GM18858 (cell line): ENCODE data around the gene ESM1.

ENCODE experiments used
- ATAC-seq: cut with Tn5 transposase; IDR thresholded peaks from one replicate; pipeline ENCODE4 v1.9.1; 2021; ENCODE audit not compliant: unreplicated experiment

The ESM1 gene

DNA sequence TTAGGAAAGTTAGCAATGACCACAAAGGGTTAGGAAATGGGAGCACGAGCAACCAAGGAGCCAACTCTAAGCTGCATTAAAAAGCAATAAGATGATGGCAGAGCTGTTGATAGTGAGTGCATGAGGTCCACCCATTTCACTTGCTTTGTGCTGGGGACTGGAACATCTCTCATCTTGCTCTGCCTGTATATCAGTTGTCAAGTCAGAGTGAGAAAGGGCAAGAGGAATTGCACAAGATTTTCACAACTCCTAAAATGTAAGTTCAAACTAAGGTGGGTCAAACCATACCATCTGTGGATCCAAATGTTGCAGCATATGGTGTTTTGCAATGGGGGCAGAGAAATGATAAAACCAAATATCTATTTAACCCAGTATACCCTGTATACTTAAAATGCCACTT lies 2.8 kb upstream of the ESM1 start:
- no peak for ATAC-seq

DNA sequence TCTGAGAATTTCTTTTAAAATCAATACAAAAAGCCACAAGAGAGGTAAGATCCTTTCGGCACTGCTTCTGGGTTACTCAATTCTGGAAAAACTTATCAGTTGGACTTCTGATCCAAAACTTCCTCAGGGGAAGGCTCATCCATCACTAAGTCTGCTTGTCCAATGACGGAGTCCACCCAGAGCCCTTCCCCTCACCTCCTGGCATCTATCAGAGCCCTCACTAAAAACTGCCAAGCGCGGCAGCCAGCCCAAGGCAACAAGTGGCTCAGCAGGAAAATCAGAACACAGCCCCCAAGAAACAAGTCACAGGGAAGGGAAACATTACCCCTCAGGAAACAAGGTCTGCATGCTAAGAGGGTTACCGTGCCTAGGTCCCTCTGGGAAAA lies 869 bp upstream of the ESM1 start:
- ATAC-seq, result no peak

DNA sequence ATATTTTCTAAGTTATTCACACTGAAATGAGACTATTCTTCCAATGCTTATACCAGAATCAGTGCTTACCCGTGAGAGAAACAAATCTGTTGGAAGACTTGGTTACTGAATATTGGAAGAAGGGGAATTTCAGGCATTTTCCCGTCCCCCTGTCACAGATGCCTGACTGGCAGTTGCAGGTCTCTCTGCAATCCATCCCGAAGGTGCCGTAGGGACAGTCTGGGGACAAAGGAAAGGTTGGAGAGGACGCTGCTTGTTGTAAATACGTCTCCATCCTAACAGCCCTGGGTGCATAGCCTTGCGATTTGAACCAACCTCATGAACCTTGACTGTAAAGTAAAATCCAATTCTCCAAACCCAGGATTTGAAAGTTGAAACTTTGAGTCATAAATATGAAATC lies 3.5 kb downstream of the ESM1 start:
- ATAC-seq, result no peak

DNA sequence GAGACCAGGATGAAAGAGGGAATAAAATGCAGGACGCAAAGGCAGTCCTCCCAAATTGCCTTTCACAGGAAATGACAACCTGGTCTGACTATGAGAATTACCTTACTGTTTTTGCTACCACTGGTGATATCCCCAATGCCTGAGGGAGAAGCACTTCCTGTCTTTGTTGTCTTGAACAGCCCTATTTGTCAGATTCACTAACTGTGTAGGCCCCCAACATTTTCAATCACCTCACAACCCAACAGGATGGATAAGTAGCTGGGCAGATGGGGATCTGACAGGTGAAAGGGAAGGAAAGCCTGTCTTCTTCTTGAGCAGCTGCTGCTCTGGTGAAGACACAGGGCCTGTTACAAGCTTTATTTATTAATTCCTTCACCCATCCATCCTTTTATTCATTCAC lies 9.7 kb downstream of the ESM1 start:
- ATAC-seq, result no peak

DNA sequence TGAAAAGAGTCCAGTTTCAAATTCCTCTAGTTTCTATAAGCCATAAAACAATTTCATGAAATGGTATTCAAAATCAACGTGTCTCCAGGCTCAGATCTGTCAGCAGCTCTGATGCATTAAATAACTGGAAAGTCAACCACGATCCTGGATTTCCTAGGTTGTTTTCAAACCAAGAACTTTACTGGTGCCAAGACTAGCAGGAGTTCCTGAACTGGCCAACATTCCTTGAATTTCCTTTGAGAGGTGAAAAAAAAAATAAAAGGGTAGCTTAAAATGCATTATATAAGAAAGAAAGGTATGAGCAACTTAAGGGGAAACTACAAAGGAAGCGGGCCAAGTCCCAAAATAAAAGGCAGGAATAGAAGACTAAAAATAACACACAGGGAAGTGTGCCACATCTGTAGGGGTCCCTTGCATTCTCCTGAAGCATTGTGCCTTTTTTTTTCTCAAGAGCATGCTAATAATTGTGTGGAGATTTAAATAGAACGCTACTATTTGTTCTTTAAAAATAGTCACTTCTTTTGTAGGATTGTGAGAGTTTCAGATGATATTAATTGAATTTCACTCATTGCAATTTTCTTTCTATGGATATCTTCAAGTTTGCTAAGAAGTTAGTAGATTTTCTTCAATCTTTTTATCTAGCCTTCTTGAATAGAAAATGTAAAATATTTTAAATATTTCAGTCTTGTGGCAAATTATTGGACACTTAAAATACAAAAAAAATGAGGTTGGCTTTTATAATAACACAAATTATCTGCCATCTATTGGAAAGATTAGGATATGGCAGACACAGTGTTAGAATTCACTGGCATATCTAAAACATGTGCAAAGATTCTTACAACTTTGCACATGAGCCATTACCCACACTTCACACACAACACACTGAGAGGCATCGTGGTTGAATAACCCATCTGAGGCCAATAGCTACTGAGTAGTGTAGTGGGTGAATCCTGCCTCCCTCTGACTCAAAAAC lies 15.3 kb downstream of the ESM1 start:
- ATAC-seq, result no peak

GRCh38 chr5:54969242-54969641 lies 16.2 kb downstream of the ESM1 start:
- ATAC-seq, result no peak

- ATAC-seq, result no peak
Measured at GRCh38 chr5:54965806-54966205, 19.6 kb downstream of the ESM1 start.

GRCh38 chr5:54964405-54964804 lies 21.0 kb downstream of the ESM1 start:
- ATAC-seq, result no peak

DNA sequence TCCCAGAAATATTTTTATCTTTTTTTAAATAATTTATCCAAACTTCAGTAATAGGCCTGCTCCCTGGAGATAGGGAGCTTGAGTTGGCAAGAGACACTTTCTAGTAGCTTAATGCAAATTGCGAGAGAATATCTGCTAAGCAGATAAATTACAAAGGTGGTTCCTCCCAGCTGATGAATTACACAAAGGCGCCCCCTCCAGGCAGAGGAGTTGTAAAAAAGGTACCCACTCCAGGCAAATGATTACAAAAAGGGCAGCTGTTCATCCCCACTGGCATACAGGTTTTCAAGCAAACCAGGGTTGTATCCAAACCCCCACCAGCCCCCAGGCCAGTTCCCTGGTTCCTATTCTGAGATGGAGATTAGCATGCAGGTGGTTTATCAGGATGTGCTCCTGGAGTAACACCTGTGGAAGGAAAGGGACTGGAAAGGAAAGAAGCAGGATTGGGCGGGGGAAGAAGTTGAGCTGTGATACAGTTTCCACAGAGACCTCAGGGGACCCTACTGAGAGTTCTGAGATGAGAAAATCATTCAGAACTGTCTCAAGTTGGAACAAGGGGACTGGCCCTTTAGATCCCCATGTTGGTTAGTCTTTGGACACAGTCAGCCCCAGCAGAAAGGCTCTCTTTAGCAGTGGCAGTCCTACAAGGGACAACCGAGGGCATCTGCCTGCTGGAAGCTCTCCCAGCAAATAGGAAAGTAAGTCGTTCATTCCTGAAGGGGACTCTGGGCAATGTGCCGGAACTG lies 25.5 kb downstream of the ESM1 start:
- no peak for ATAC-seq

DNA sequence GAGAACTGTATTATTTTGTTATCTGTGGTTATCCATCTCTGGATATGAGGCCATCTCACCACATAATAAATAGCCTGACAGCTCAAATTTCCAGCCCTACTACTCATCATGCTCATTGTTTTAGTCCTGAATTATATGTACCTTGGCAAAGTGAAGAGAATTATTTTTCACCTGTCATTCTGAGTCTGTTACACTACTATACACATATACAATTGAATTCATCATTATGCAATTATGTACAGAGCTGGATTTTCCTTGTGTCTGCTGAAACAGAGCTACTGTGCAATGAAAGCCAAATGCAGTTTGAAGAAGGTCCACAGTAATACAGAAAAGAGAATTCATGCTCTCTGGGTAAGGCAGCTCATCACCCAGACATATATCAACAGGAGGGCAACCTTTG lies 28.5 kb downstream of the ESM1 start:
- ATAC-seq, result no peak

- ATAC-seq, result no peak
Measured at GRCh38 chr5:54947187-54947586, 38.2 kb downstream of the ESM1 start.

DNA sequence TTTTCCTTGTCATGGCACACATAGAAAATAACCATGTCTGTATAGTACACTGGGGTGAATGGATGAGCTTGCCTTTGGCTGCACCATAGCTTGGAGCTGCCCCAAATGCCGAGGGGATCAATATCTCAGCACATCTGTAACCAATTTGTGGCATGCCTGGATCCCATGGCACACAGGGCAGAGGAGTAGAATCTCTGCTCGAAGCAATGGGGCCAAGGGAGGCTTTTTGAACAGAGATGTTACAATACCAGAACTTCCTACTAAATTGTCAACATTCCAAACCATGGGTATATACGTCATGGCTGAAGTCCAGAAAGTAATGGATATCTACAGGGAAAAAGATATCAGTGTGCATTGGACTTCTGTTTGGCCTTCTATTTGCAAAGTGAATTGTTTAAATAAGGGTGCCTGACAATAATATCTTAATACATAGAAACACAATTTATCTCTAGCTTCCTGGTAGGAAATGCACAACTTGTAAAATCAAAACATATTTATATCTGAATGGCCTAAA lies 39.0 kb downstream of the ESM1 start:
- ATAC-seq, result no peak

GRCh38 chr5:54944364-54944763 lies 41.0 kb downstream of the ESM1 start:
- ATAC-seq, result no peak

DNA sequence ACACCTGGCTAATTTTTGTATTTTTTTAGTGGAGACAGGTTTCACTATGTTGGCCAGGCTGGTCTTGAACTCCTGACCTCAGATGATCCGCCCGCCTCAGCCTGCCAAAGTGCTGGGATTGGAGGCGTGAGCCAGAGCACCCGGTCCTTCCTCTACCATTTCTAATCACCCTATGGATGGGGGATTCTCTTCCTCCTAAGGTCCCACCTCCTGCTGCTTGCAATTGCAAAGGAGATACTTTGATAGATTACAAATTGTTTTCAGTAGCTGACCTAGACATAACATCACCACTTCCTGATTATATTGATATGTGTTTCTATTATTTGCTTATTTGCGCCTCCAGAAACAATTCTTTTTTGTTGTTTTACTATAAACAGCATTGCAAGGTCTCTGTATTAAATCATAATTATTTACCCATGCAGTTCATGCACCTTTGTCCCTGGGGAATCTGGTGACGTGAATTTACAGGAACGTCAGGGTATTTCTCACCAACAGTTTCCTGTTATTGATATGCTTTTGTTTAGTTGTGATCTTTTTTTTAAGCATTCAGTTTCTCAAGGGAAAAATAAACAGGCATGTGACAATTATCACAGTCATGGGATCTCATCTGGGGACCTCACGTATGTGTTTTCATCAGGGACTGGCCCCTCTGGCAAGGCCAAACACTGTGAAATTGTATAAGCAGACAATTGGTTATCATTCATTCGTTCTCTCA lies 43.2 kb downstream of the ESM1 start:
- no peak for ATAC-seq

GRCh38 chr5:54936201-54936600 lies 49.2 kb downstream of the ESM1 start:
- ATAC-seq, result no peak

DNA sequence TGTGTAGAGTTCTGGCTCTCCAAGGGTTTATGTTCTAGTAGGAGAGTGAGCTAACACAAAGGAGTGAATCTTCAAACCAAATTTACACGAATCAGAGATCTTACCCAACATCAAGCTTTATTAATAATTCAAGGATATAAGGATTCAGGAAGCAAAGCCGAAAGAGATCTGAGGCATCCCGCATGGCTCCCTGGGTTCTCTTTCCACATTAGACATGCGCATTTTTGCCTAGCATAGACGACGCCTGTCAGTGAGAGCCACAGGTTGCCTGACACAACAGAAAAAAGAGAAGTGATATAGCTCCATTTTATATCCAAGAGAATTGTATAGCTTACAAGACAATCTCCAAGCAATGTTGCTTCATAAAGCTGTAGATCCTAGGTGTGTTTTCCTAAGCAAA lies 52.6 kb downstream of the ESM1 start:
- ATAC-seq, result no peak

GRCh38 chr5:54930736-54931135 lies 54.7 kb downstream of the ESM1 start:
- ATAC-seq, result no peak
